Loucy (cell line): Measurements from ENCODE around the gene NTPCR.

Experiments used
- H2AFZ ChIP-seq: fragments of 200-600 bp; sonication (generic); 2 replicates; pipeline ENCODE4 v1.6.0; 2016; ENCODE audit warnings: antibody characterized with exemption, mild to moderate bottlenecking, low read length, moderate library complexity
- H3F3A ChIP-seq: fragments of 200-600 bp; 2 replicates; pipeline ENCODE4 v1.6.0; 2016; ENCODE audit warnings: antibody characterized with exemption, low read depth, mild to moderate bottlenecking
- H3K27me3 ChIP-seq: fragments of 200-600 bp; sonication (generic); 2 replicates; pipeline ENCODE4 v1.6.1; 2014; ENCODE audit warnings: low read length, mild to moderate bottlenecking; ENCODE audit not compliant: insufficient read depth, poor library complexity, severe bottlenecking
- H3K36me3 ChIP-seq: fragments of 200-600 bp; sonication (generic); 2 replicates; pipeline ENCODE4 v1.6.1; 2016; ENCODE audit warnings: low read length; ENCODE audit not compliant: insufficient read depth
- H3K4me1 ChIP-seq: fragments of 200-600 bp; sonication (generic); 2 replicates; pipeline ENCODE4 v1.5.1; 2014; ENCODE audit warnings: low read length, mild to moderate bottlenecking; ENCODE audit not compliant: insufficient read depth, poor library complexity, severe bottlenecking
- H3K4me2 ChIP-seq: fragments of 200-600 bp; sonication (generic); 2 replicates; pipeline ENCODE4 v1.6.0; 2014; ENCODE audit warnings: antibody characterized with exemption, low read length, low read depth, mild to moderate bottlenecking; ENCODE audit not compliant: poor library complexity, severe bottlenecking
- H3K4me3 ChIP-seq: fragments of 200-600 bp; sonication (generic); 2 replicates; pipeline ENCODE4 v1.5.1; 2014; ENCODE audit warnings: low read length, mild to moderate bottlenecking, mixed read lengths; ENCODE audit not compliant: poor library complexity, severe bottlenecking
- H3K79me2 ChIP-seq: fragments of 200-600 bp; sonication (generic); 2 replicates; pipeline ENCODE4 v1.6.1; 2014; ENCODE audit warnings: low read length; ENCODE audit not compliant: insufficient read depth
- H3K9ac ChIP-seq: fragments of 200-600 bp; sonication (generic); 2 replicates; pipeline ENCODE4 v1.6.0; 2014; ENCODE audit warnings: mild to moderate bottlenecking, low read depth, low read length, moderate library complexity; ENCODE audit not compliant: poor library complexity, severe bottlenecking
- H3K9me2 ChIP-seq: fragments of 200-600 bp; sonication (generic); replicated peaks from 2 replicates; pipeline ENCODE4 v1.6.1; 2016; ENCODE audit warnings: low read depth, low read length, mixed read lengths
- H3K9me3 ChIP-seq: fragments of 200-600 bp; sonication (generic); 2 replicates; pipeline ENCODE4 v1.6.1; 2014; ENCODE audit warnings: mild to moderate bottlenecking, antibody characterized with exemption, low read length, low read depth; ENCODE audit not compliant: insufficient read depth
- H4K20me1 ChIP-seq: fragments of 200-600 bp; sonication (generic); 2 replicates; pipeline ENCODE4 v1.6.0; 2014; ENCODE audit warnings: antibody characterized with exemption, low read length, mild to moderate bottlenecking; ENCODE audit not compliant: insufficient read depth, poor library complexity, severe bottlenecking
- EZH2phosphoT487 ChIP-seq: fragments of 200-600 bp; IDR thresholded peaks from 2 replicates; pipeline ENCODE4 v1.6.1; 2018; ENCODE audit warnings: antibody characterized with exemption, mild to moderate bottlenecking, moderate library complexity, borderline replicate concordance
- TF ChIP-seq, protein P1 (sequence below): fragments of 200-600 bp; sonication (generic); conservative IDR thresholded peaks from 2 replicates; pipeline ENCODE4 v1.5.1; 2014; ENCODE audit warnings: mild to moderate bottlenecking, antibody characterized with exemption, low read length

Gene NTPCR

DNA sequence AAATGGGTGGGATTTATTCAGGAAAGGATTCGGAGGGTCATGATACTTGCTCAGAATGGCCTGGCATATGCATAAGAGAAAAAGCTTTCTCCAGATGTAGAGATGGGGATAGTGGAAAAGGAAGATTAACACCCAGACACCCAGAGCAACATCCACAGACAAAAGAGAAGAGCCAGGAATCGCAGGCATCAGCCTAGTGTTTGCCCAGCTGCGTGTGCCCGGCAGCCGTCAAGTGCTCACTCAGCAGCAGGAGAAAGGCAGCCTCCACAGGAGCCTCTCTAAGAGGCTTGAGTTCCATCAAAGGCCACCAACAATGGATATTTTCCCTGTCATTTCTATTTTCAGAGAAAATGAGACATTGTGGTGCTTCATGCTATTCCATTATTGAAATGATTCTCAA is 54.7 kb downstream of the NTPCR start:
- H4K20me1 ChIP-seq = no peaks in the 10 kb centered on the region
- H3K9me3 ChIP-seq = no peaks in the 10 kb centered on the region
- H3K4me2 ChIP-seq = no peak overlapping the region
- H3K27me3 ChIP-seq = no peaks in the 10 kb centered on the region
- no peak overlapping the region for H3K4me3 ChIP-seq
- H2AFZ ChIP-seq = no peak overlapping the region
- TF ChIP-seq, protein P1, sequence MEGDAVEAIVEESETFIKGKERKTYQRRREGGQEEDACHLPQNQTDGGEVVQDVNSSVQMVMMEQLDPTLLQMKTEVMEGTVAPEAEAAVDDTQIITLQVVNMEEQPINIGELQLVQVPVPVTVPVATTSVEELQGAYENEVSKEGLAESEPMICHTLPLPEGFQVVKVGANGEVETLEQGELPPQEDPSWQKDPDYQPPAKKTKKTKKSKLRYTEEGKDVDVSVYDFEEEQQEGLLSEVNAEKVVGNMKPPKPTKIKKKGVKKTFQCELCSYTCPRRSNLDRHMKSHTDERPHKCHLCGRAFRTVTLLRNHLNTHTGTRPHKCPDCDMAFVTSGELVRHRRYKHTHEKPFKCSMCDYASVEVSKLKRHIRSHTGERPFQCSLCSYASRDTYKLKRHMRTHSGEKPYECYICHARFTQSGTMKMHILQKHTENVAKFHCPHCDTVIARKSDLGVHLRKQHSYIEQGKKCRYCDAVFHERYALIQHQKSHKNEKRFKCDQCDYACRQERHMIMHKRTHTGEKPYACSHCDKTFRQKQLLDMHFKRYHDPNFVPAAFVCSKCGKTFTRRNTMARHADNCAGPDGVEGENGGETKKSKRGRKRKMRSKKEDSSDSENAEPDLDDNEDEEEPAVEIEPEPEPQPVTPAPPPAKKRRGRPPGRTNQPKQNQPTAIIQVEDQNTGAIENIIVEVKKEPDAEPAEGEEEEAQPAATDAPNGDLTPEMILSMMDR = no peak
- TF ChIP-seq EZH2phosphoT487 = no peak
- H3K79me2 ChIP-seq = no peaks in the 10 kb centered on the region
- H3K36me3 ChIP-seq = peaks cover 8% of the 10 kb centered on the region; the same call in 1 of the 2 replicates
- H3K9me2 ChIP-seq = no peaks in the 10 kb centered on the region
- peaks cover 2% of the 10 kb centered on the region for H3K4me1 ChIP-seq
- H3K9ac ChIP-seq = no peak overlapping the region
- H3F3A ChIP-seq = no peaks in the 10 kb centered on the region

DNA sequence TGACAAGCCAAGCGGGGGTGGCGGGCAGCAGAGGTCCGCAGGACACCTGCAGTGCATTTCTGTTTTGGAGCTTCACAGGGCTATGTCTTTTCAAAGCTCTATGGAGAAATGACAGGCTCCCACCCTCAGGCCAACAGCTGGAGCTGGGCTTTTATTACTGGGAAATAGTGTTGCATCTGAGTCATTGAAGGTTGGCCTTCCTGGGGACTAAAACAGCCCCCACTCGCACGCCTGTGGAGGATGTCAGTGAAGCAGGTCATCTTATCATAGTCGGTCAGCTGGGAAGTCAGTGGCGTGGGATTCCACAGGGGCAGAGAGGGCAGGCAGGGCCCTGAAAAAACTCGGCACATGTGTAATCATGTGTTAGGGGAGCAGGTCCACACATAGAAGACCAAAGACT is 55.3 kb downstream of the NTPCR start:
- Histone ChIP-seq H3K36me3 (peaks cover 2% of the 10 kb centered on the region; the same call in 1 of the 2 replicates), H3K27me3 (no peaks in the 10 kb centered on the region), H3K4me3 (no peak overlapping the region)

DNA sequence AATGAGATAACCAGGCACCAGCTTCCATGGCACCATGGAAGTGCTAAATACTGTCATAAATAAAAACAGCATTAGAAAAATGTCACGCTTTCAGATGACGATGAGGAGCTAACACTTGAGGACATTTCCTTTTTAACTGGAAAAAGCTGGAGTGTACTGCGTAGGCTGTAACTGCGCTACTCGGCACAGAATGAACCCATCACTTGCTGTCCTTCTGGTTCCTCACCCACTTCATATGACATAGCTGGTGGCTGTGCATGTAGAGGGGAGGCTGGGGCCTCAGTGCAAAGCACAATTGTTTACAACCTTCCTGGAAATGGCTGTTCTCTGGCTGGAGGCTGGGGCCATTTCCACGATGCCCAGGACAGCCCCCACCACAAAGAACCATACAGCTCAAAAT is 55.7 kb downstream of the NTPCR start:
- Histone ChIP-seq H3K36me3 (no peaks in the 10 kb centered on the region), H3K4me2 (no peak overlapping the region), H4K20me1 (no peaks in the 10 kb centered on the region), H3K79me2 (no peaks in the 10 kb centered on the region), H3K9me3 (no peaks in the 10 kb centered on the region), H3F3A (no peaks in the 10 kb centered on the region), H3K9me2 (no peaks in the 10 kb centered on the region), H3K9ac (no peak overlapping the region), H3K4me1 (peaks cover 6% of the 10 kb centered on the region), H2AFZ (no peak overlapping the region), H3K4me3 (no peak overlapping the region), H3K27me3 (no peaks in the 10 kb centered on the region)
- TF ChIP-seq, protein P1 = no peak
- TF ChIP-seq EZH2phosphoT487 = no peak

More for the DNA sequence above, 55.3 kb downstream of the NTPCR start:
- Histone ChIP-seq H3F3A (no peaks in the 10 kb centered on the region), H2AFZ (no peak overlapping the region), H3K4me2 (no peak overlapping the region), H3K9me2 (no peaks in the 10 kb centered on the region), H3K79me2 (no peaks in the 10 kb centered on the region), H3K4me1 (peaks cover 6% of the 10 kb centered on the region), H3K9me3 (no peaks in the 10 kb centered on the region), H4K20me1 (no peaks in the 10 kb centered on the region), H3K9ac (no peak overlapping the region)
- TF ChIP-seq EZH2phosphoT487 = no peak
- TF ChIP-seq, protein P1 = no peak
